ENCODE measurements around the gene ZNF536.

DNA sequence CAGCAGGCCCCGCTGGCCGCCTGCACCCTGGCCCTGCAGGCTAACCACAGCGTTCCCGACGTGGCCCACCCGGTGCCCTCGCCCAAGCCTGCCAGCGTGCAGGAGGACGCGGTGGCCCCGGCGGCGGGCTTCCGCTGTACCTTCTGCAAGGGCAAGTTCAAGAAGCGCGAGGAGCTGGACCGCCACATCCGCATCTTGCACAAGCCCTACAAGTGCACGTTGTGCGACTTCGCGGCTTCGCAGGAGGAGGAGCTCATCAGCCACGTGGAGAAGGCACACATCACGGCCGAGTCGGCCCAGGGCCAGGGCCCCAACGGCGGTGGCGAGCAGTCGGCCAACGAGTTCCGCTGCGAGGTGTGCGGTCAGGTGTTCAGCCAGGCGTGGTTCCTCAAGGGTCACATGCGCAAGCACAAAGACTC is 72.1 kb downstream of the ZNF536 start:
- TF ChIP-seq, protein P1, sequence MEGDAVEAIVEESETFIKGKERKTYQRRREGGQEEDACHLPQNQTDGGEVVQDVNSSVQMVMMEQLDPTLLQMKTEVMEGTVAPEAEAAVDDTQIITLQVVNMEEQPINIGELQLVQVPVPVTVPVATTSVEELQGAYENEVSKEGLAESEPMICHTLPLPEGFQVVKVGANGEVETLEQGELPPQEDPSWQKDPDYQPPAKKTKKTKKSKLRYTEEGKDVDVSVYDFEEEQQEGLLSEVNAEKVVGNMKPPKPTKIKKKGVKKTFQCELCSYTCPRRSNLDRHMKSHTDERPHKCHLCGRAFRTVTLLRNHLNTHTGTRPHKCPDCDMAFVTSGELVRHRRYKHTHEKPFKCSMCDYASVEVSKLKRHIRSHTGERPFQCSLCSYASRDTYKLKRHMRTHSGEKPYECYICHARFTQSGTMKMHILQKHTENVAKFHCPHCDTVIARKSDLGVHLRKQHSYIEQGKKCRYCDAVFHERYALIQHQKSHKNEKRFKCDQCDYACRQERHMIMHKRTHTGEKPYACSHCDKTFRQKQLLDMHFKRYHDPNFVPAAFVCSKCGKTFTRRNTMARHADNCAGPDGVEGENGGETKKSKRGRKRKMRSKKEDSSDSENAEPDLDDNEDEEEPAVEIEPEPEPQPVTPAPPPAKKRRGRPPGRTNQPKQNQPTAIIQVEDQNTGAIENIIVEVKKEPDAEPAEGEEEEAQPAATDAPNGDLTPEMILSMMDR (optimal IDR thresholded peaks at IDR 0.05 in 1 of 3, IDR thresholded peaks at IDR 0.05 in 1 of 3, conservative IDR thresholded peaks at IDR 0.05 in 1 of 3; ENCODE audit: extremely low read depth in 1 of 3, insufficient read depth in 2 of 3, low read length in 3 of 3) = no peak
- TF ChIP-seq EZH2 (IDR thresholded peaks at IDR 0.05; ENCODE audit: low read length) = no peak

Data from keratinocyte (primary cell).